ENCODE measurements around the gene TPCN2. TPM values are rescaled to one million over a fixed set of nuclear protein-coding genes. Genes with fewer than 3 reads are reported as not detected.

The TPCN2 gene
- total and polyA plus RNA-seq, 2 of the 4 experiments (the other 2 are of a cell fraction): 3.4 to 8.0 TPM

- intact Hi-C loops (cut with micrococcal nuclease): no loop called here
- 95% methylated on average over 4 of the region's 23 CpGs; no CpG with 5 or more reads in 1 of the 2 experiments for WGBS, 2 experiments (ENCODE audit: extremely low coverage in 2 of 2, insufficient read length in 1 of 2)
- DNase-seq: no peak
- Histone ChIP-seq H3K9me1 (ENCODE audit: insufficient read depth, low read length) (peaks cover 16% of the 10 kb centered on the region), H2AFZ (replicated peaks; ENCODE audit: low read length, poor library complexity) (no peak overlapping the region), H3K9me3 (ENCODE audit: control insufficient read depth, insufficient read depth, low read length) (no peaks in the 10 kb centered on the region), H2AK5ac (ENCODE audit: low read depth, low read length) (no peak overlapping the region), H3K9ac (ENCODE audit: low read depth, low read length) (no peak overlapping the region), H3K56ac (ENCODE audit: extremely low read depth, insufficient read depth, low read length) (no peak overlapping the region), H2BK120ac (ENCODE audit: low read depth, low read length) (no peak overlapping the region), H3K79me1 (ENCODE audit: low read depth in 1 of 2, low read length in 2 of 2) (peaks cover 0 to 14% of the 10 kb centered on the region in 2 experiments; a peak in 1 of 4 replicates), H2AK9ac (replicated peaks; ENCODE audit: low read depth, low read length, poor library complexity) (no peak overlapping the region), H3K4me3 (ENCODE audit: insufficient read depth, low read depth, low read length) (no peak overlapping the region), H3K4ac (ENCODE audit: low read depth, low read length) (no peak overlapping the region), H4K20me1 (ENCODE audit: insufficient read depth, low read length) (peaks cover 9% of the 10 kb centered on the region), H2BK20ac (ENCODE audit: low read depth, low read length) (no peak overlapping the region), H3K23ac (ENCODE audit: low read depth, low read length) (no peak overlapping the region), H4K91ac (ENCODE audit: insufficient read depth, low read depth, low read length) (no peak overlapping the region), H3K18ac (ENCODE audit: low read depth, low read length) (no peak overlapping the region), H2BK15ac (ENCODE audit: low read depth, low read length) (no peak overlapping the region), H3K36me3 (ENCODE audit: control insufficient read depth, insufficient read depth, low read length) (peaks cover 24% of the 10 kb centered on the region), H3K14ac (replicated peaks; ENCODE audit: low read depth, low read length) (no peak overlapping the region), H2BK5ac (ENCODE audit: low read depth, low read length, poor library complexity, severe bottlenecking) (no peak overlapping the region), H3K4me2 (ENCODE audit: low read depth, low read length) (no peak overlapping the region), H4K5ac (ENCODE audit: low read depth, low read length) (no peak overlapping the region), H4K8ac (ENCODE audit: low read depth in 2 of 2, low read length in 2 of 2) (no peak overlapping the region), H3K27ac (ENCODE audit: insufficient read depth, low read length) (no peak overlapping the region), H3K4me1 (ENCODE audit: control insufficient read depth, insufficient read depth, low read length) (peaks cover 12% of the 10 kb centered on the region), H3K27me3 (ENCODE audit: control insufficient read depth, insufficient read depth, low read length) (no peaks in the 10 kb centered on the region)
- dilution Hi-C loops (cut with HindIII; ENCODE audit: low sequenced_read_pairs, unreplicated experiment): no loop called here
- ATAC-seq (ENCODE audit: low read depth): no peak
- in situ Hi-C loops (cut with MboI; ENCODE audit: low sequenced_read_pairs): no loop called here
- TF ChIP-seq ELK1 (IDR thresholded peaks at IDR 0.05; ENCODE audit: borderline replicate concordance, low read depth, low read length) (no peak), USF2 (IDR thresholded peaks at IDR 0.05; ENCODE audit: low read depth, low read length) (no peak), SMC3 (IDR thresholded peaks at IDR 0.05; ENCODE audit: low read depth, low read length) (no peak)
- ChIA-PET POLR2A (ENCODE audit: unreplicated experiment) (no interaction called here), CTCF (no interaction called here)
- no TSS peak for BruUV-seq (replicated peaks)
Observed at GRCh38 chr11:69071086-69071800, 22.5 kb downstream of the TPCN2 start.

Data from IMR-90 (cell line).